ENCODE results near the gene ZFYVE28. TPM values are rescaled to one million over a fixed set of nuclear protein-coding genes. Genes with fewer than 3 reads are reported as not detected.
A peak's percentile ranks its signal among the peaks of the same experiment; 100 is the strongest.
"Not testable (repeated sequence)": the region's sequence is repeated elsewhere in the genome, so short reads cannot be mapped to it uniquely, and the experiment has no call there.

The ZFYVE28 gene
- total RNA-seq, 1 donor from 2014 or later: 6.7 TPM

- intact Hi-C loops (cut with DNase I): no loop called here
- ATAC-seq (ENCODE audit: poor library complexity) (peak; percentile 64), DNase-seq (peak; percentile 44)
Measured at GRCh38 chr4:2432991-2433530, 14.6 kb upstream of the ZFYVE28 start.

GRCh38 chr4:2432004-2432403, 13.6 kb upstream of the ZFYVE28 start:
- no peak for ATAC-seq (ENCODE audit: poor library complexity)

GRCh38 chr4:2429945-2430757, 11.7 kb upstream of the ZFYVE28 start:
- intact Hi-C loops (cut with DNase I); ATAC-seq (ENCODE audit: poor library complexity): not testable (repeated sequence)
- DNase-seq: peak; percentile 6

More at GRCh38 chr4:2432004-2432403, 13.6 kb upstream of the ZFYVE28 start:
- intact Hi-C loops (cut with DNase I): no loop called here
- no peak for DNase-seq

GRCh38 chr4:2428496-2429213, 10.2 kb upstream of the ZFYVE28 start:
- ATAC-seq (ENCODE audit: poor library complexity): no peak
- intact Hi-C loops (cut with DNase I): no loop called here

GRCh38 chr4:2427383-2428334, 9.2 kb upstream of the ZFYVE28 start:
- DNase-seq: peak; percentile 31
- intact Hi-C loops (cut with DNase I): no loop called here
- no peak for ATAC-seq (ENCODE audit: poor library complexity)

More at GRCh38 chr4:2428496-2429213, 10.2 kb upstream of the ZFYVE28 start:
- peak; percentile 39 for DNase-seq

GRCh38 chr4:2426711-2427275, 8.3 kb upstream of the ZFYVE28 start:
- DNase-seq (peak; percentile 28), ATAC-seq (ENCODE audit: poor library complexity) (no peak)
- intact Hi-C loops (cut with DNase I): no loop called here

GRCh38 chr4:2426069-2426397, 7.6 kb upstream of the ZFYVE28 start:
- intact Hi-C loops (cut with DNase I): no loop called here
- DNase-seq (no peak), ATAC-seq (ENCODE audit: poor library complexity) (no peak)

- ATAC-seq (ENCODE audit: poor library complexity) (no peak), DNase-seq (peak; percentile 35)
- intact Hi-C loops (cut with DNase I): no loop called here
Measured at GRCh38 chr4:2425386-2426068, 7.1 kb upstream of the ZFYVE28 start.

GRCh38 chr4:2424581-2424980, 6.1 kb upstream of the ZFYVE28 start:
- peak; percentile 29 for DNase-seq
- intact Hi-C loops (cut with DNase I): no loop called here
- ATAC-seq (ENCODE audit: poor library complexity): no peak

- no peak for DNase-seq
- intact Hi-C loops (cut with DNase I): no loop called here
Measured at GRCh38 chr4:2423695-2424094, 5.2 kb upstream of the ZFYVE28 start.

GRCh38 chr4:2423066-2423465, 4.6 kb upstream of the ZFYVE28 start:
- ATAC-seq (ENCODE audit: poor library complexity) (no peak), DNase-seq (no peak)
- intact Hi-C loops (cut with DNase I): no loop called here

More at GRCh38 chr4:2423695-2424094, 5.2 kb upstream of the ZFYVE28 start:
- no peak for ATAC-seq (ENCODE audit: poor library complexity)

- intact Hi-C loops (cut with DNase I): no loop called here
- no peak for ATAC-seq (ENCODE audit: poor library complexity)
Measured at GRCh38 chr4:2421928-2422327, 3.5 kb upstream of the ZFYVE28 start.

GRCh38 chr4:2419814-2420213, 1.4 kb upstream of the ZFYVE28 start:
- intact Hi-C loops (cut with DNase I): loop anchor here (10.0 kb wide), 1 partner anchor 155 kb away; the partner anchor contains the start of gene MXD4
- DNase-seq (peak; percentile 40), ATAC-seq (ENCODE audit: poor library complexity) (no peak)

More at GRCh38 chr4:2421928-2422327, 3.5 kb upstream of the ZFYVE28 start:
- DNase-seq: no peak

- DNase-seq (peak; percentile 99), ATAC-seq (ENCODE audit: poor library complexity) (peak; percentile 98)
- intact Hi-C loops (cut with DNase I): loop anchor here (10.0 kb wide), 1 partner anchor 154 kb away; the partner anchor contains the start of gene MXD4
Measured at GRCh38 chr4:2418650-2419571, 466 bp upstream of the ZFYVE28 start, which contains the start of gene CFAP99. CFAP99 (plus strand) TSS chr4:2418955.

GRCh38 chr4:2417226-2417764, 1.1 kb downstream of the ZFYVE28 start:
- ATAC-seq (ENCODE audit: poor library complexity) (no peak), DNase-seq (no peak)
- intact Hi-C loops (cut with DNase I): loop anchor here (10.0 kb wide), 1 partner anchor 152 kb away; the partner anchor contains the start of gene MXD4
